Measurements from ENCODE around the gene PTP4A2.
"Not testable (repeated sequence)": the region's sequence is repeated elsewhere in the genome, so short reads cannot be mapped to it uniquely, and the experiment has no call there.

Gene PTP4A2

DNA sequence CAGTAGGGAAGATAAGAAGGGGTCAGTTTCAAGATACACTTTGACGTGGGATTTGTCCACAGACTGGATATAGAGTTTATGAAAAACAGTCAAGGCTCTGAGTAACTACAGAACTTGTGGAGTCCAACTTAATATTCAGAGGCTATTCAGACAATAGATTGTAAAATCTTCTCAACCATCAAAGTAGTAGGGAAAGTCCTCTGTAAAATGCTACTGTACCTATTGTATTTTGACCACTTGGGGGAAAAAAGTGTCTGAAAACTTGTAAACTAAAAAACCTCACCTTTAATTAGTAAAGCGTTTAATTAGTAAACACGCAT, 10.5 kb downstream of the PTP4A2 start:
- H3K9me3 ChIP-seq (ENCODE audit: control insufficient read depth, low read length) = no peaks in the 10 kb centered on the region
- H3K4me3 ChIP-seq (ENCODE audit: low read length) = no peak overlapping the region
- no peaks in the 10 kb centered on the region for H3K36me3 ChIP-seq (ENCODE audit: control insufficient read depth, insufficient read depth, low read length)
- H3K27me3 ChIP-seq (ENCODE audit: control insufficient read depth, insufficient read depth, low read length) = no peaks in the 10 kb centered on the region
- H3K9ac ChIP-seq (ENCODE audit: low read length) = no peak overlapping the region
- peaks cover 66% of the 10 kb centered on the region for H3K4me1 ChIP-seq (ENCODE audit: control insufficient read depth, insufficient read depth, low read length)

GRCh38 chr1:31926853-31927660, 11.1 kb downstream of the PTP4A2 start:
- Histone ChIP-seq H3K36me3 (ENCODE audit: control insufficient read depth, insufficient read depth, low read length) (no peaks in the 10 kb centered on the region), H3K9me3 (ENCODE audit: control insufficient read depth, low read length) (no peaks in the 10 kb centered on the region), H3K27me3 (ENCODE audit: control insufficient read depth, insufficient read depth, low read length) (no peaks in the 10 kb centered on the region), H3K4me3 (ENCODE audit: low read length) (no peak overlapping the region), H3K4me1 (ENCODE audit: control insufficient read depth, insufficient read depth, low read length) (peaks cover 63% of the 10 kb centered on the region), H3K9ac (ENCODE audit: low read length) (no peak overlapping the region)

- H3K9ac ChIP-seq (ENCODE audit: low read length) = no peak overlapping the region
- no peaks in the 10 kb centered on the region for H3K36me3 ChIP-seq (ENCODE audit: control insufficient read depth, insufficient read depth, low read length)
- no peaks in the 10 kb centered on the region for H3K9me3 ChIP-seq (ENCODE audit: control insufficient read depth, low read length)
- no peaks in the 10 kb centered on the region for H3K27me3 ChIP-seq (ENCODE audit: control insufficient read depth, insufficient read depth, low read length)
- peaks cover 56% of the 10 kb centered on the region for H3K4me1 ChIP-seq (ENCODE audit: control insufficient read depth, insufficient read depth, low read length)
- H3K4me3 ChIP-seq (ENCODE audit: low read length) = no peak overlapping the region
These were observed 11.9 kb downstream of the PTP4A2 start for GRCh38 chr1:31926252-31926651.

DNA sequence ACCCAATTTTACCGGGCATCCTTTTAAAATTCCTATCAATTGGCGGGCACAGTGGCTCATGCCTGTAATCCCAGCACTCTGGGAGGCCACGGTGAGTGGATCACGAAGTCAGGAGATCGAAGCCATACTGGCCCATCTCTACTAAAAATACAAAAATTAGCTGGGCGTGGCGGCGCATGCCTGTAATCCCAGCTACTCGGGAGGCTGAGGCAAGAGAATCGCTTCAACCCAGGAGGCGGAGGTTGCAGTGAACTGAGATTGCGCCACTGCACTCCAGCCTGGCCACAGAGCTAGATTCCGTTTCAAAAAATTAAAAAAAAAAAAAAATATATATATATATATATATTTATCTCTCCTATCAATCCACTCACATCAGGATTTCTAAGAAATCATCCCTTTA, 12.3 kb downstream of the PTP4A2 start:
- H3K9me3 ChIP-seq (ENCODE audit: control insufficient read depth, low read length); H3K27me3 ChIP-seq (ENCODE audit: control insufficient read depth, insufficient read depth, low read length); H3K9ac ChIP-seq (ENCODE audit: low read length); H3K36me3 ChIP-seq (ENCODE audit: control insufficient read depth, insufficient read depth, low read length); H3K4me3 ChIP-seq (ENCODE audit: low read length): not testable (repeated sequence)
- peaks cover 55% of the 10 kb centered on the region for H3K4me1 ChIP-seq (ENCODE audit: control insufficient read depth, insufficient read depth, low read length)

- Histone ChIP-seq H3K27me3 (ENCODE audit: control insufficient read depth, insufficient read depth, low read length) (no peaks in the 10 kb centered on the region), H3K4me3 (ENCODE audit: low read length) (no peak overlapping the region), H3K4me1 (ENCODE audit: control insufficient read depth, insufficient read depth, low read length) (peaks cover 52% of the 10 kb centered on the region), H3K9ac (ENCODE audit: low read length) (peak overlapping the region; percentile 22), H3K36me3 (ENCODE audit: control insufficient read depth, insufficient read depth, low read length) (no peaks in the 10 kb centered on the region), H3K9me3 (ENCODE audit: control insufficient read depth, low read length) (no peaks in the 10 kb centered on the region)
These were observed 13.3 kb downstream of the PTP4A2 start for GRCh38 chr1:31924839-31925238.

- no peaks in the 10 kb centered on the region for H3K36me3 ChIP-seq (ENCODE audit: control insufficient read depth, insufficient read depth, low read length)
- no peaks in the 10 kb centered on the region for H3K9me3 ChIP-seq (ENCODE audit: control insufficient read depth, low read length)
- peaks cover 49% of the 10 kb centered on the region for H3K4me1 ChIP-seq (ENCODE audit: control insufficient read depth, insufficient read depth, low read length)
- no peak overlapping the region for H3K9ac ChIP-seq (ENCODE audit: low read length)
- H3K4me3 ChIP-seq (ENCODE audit: low read length) = no peak overlapping the region
- H3K27me3 ChIP-seq (ENCODE audit: control insufficient read depth, insufficient read depth, low read length) = no peaks in the 10 kb centered on the region
These were observed 14.2 kb downstream of the PTP4A2 start for GRCh38 chr1:31923901-31924535.

- H3K4me1 ChIP-seq (ENCODE audit: control insufficient read depth, insufficient read depth, low read length) = peaks cover 31% of the 10 kb centered on the region
- H3K27me3 ChIP-seq (ENCODE audit: control insufficient read depth, insufficient read depth, low read length) = no peaks in the 10 kb centered on the region
- H3K36me3 ChIP-seq (ENCODE audit: control insufficient read depth, insufficient read depth, low read length) = no peaks in the 10 kb centered on the region
- no peaks in the 10 kb centered on the region for H3K9me3 ChIP-seq (ENCODE audit: control insufficient read depth, low read length)
- no peak overlapping the region for H3K4me3 ChIP-seq (ENCODE audit: low read length)
- no peak overlapping the region for H3K9ac ChIP-seq (ENCODE audit: low read length)
These were observed 17.2 kb downstream of the PTP4A2 start for GRCh38 chr1:31920956-31921355.

DNA sequence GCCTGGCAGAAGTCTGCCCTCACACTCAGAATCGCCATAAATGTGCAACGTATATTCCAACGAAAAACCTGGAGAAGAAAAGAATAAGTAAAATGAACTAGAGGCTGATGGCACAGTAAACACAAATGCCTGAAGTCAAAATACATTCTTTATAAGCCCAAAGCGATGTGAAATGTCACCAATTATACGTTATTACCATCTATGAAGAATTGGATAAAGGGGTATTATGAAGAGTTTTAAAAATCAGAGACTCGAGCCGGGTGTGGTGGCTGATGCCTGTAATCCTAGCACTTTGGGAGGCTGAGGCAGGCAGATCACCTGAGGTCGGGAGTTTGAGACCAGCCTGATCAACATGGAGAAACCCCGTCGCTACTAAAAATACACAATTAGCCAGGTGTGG, 18.6 kb downstream of the PTP4A2 start:
- Histone ChIP-seq H3K36me3 (ENCODE audit: control insufficient read depth, insufficient read depth, low read length) (no peaks in the 10 kb centered on the region), H3K4me3 (ENCODE audit: low read length) (no peak overlapping the region)

DNA sequence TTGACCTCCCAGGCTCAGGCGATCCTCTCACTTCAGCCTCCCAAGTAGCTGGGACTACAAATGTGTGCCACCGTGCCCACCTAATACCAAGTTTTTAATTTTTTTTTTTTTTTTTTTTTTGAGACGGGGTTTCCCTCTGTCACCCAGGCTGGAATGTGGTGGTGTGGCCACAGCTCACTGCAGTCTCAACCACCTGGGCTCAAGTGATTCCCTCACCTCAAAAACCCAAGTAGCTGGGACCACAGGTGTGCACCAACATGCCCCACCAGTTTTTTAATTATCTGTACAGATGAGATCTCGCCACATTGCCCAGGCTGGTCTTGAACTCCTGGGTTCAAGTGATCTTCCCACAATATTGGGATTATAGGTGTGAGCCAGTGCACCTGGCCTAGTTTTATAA, 22.7 kb downstream of the PTP4A2 start:
- Histone ChIP-seq H3K27me3 (ENCODE audit: control insufficient read depth, insufficient read depth, low read length) (no peaks in the 10 kb centered on the region), H3K9me3 (ENCODE audit: control insufficient read depth, low read length) (no peaks in the 10 kb centered on the region), H3K4me3 (ENCODE audit: low read length) (no peak overlapping the region), H3K9ac (ENCODE audit: low read length) (no peak overlapping the region), H3K4me1 (ENCODE audit: control insufficient read depth, insufficient read depth, low read length) (peaks cover 19% of the 10 kb centered on the region), H3K36me3 (ENCODE audit: control insufficient read depth, insufficient read depth, low read length) (no peaks in the 10 kb centered on the region)

More for the DNA sequence above, 18.6 kb downstream of the PTP4A2 start:
- Histone ChIP-seq H3K9me3 (ENCODE audit: control insufficient read depth, low read length) (no peaks in the 10 kb centered on the region), H3K9ac (ENCODE audit: low read length) (no peak overlapping the region), H3K4me1 (ENCODE audit: control insufficient read depth, insufficient read depth, low read length) (peaks cover 23% of the 10 kb centered on the region), H3K27me3 (ENCODE audit: control insufficient read depth, insufficient read depth, low read length) (no peaks in the 10 kb centered on the region)

GRCh38 chr1:31913968-31914367, 24.2 kb downstream of the PTP4A2 start:
- Histone ChIP-seq H3K9ac (ENCODE audit: low read length) (no peak overlapping the region), H3K4me1 (ENCODE audit: control insufficient read depth, insufficient read depth, low read length) (peaks cover 19% of the 10 kb centered on the region), H3K36me3 (ENCODE audit: control insufficient read depth, insufficient read depth, low read length) (no peaks in the 10 kb centered on the region)

DNA sequence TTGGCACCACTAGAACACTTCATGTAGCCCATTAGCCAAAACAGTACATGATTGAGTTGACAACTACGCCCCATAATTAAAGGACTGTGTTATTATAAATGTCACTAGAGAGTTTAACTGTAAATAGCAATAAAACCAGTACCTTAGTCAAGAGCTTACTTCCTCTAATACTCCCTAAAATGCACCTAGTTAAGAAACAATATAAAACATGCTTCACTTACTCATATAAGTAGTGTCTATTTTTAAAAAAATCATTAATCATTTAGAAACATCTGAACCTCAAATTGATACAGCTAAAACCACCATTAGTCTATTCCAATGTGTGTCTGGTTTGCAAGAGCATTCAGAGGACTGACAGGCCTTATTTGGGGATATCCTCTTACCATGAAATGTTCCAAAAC, 25.3 kb downstream of the PTP4A2 start:
- Histone ChIP-seq H3K27me3 (ENCODE audit: control insufficient read depth, insufficient read depth, low read length) (no peaks in the 10 kb centered on the region), H3K4me3 (ENCODE audit: low read length) (no peak overlapping the region), H3K4me1 (ENCODE audit: control insufficient read depth, insufficient read depth, low read length) (peaks cover 19% of the 10 kb centered on the region), H3K36me3 (ENCODE audit: control insufficient read depth, insufficient read depth, low read length) (no peaks in the 10 kb centered on the region), H3K9me3 (ENCODE audit: control insufficient read depth, low read length) (no peaks in the 10 kb centered on the region), H3K9ac (ENCODE audit: low read length) (no peak overlapping the region)

More at GRCh38 chr1:31913968-31914367, 24.2 kb downstream of the PTP4A2 start:
- Histone ChIP-seq H3K27me3 (ENCODE audit: control insufficient read depth, insufficient read depth, low read length) (no peaks in the 10 kb centered on the region), H3K4me3 (ENCODE audit: low read length) (no peak overlapping the region), H3K9me3 (ENCODE audit: control insufficient read depth, low read length) (no peaks in the 10 kb centered on the region)

GRCh38 chr1:31911994-31912780, 26.0 kb downstream of the PTP4A2 start:
- Histone ChIP-seq H3K9me3 (ENCODE audit: control insufficient read depth, low read length) (no peaks in the 10 kb centered on the region), H3K9ac (ENCODE audit: low read length) (no peak overlapping the region), H3K4me3 (ENCODE audit: low read length) (no peak overlapping the region), H3K27me3 (ENCODE audit: control insufficient read depth, insufficient read depth, low read length) (no peaks in the 10 kb centered on the region), H3K36me3 (ENCODE audit: control insufficient read depth, insufficient read depth, low read length) (no peaks in the 10 kb centered on the region), H3K4me1 (ENCODE audit: control insufficient read depth, insufficient read depth, low read length) (peaks cover 19% of the 10 kb centered on the region)

Measured in mucosa of stomach (tissue), 1 donor.